Activated T-cell treated with anti-CD3 and anti-CD28 coated beads for 24 hours (primary cell): Measurements from ENCODE around the gene SOCS1.

Source experiments
- DNase-seq: peaks from one replicate; pipeline ENCODE4 v3.0.0-alpha.2; 2020; ENCODE audit warnings: low read depth

Gene SOCS1

DNA sequence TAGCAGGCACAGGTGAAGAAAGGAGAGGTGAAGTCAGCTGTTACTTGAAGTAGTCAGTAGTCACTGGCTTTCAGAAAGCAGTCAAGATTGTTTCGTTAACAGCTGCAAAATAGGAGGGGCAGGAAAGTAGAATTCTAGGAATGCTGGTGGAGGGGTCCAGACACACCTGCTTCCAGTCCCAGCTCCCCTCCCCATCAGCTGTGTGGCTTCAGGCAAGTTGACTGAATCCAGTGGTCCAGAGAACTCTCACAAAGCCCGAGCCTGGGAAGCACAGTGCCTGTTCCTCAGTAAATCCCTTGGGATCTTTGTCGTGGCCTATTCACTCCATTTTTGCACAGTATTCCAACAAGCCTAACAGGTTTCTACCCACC, 4.6 kb upstream of the SOCS1 start:
- no peak for DNase-seq

DNA sequence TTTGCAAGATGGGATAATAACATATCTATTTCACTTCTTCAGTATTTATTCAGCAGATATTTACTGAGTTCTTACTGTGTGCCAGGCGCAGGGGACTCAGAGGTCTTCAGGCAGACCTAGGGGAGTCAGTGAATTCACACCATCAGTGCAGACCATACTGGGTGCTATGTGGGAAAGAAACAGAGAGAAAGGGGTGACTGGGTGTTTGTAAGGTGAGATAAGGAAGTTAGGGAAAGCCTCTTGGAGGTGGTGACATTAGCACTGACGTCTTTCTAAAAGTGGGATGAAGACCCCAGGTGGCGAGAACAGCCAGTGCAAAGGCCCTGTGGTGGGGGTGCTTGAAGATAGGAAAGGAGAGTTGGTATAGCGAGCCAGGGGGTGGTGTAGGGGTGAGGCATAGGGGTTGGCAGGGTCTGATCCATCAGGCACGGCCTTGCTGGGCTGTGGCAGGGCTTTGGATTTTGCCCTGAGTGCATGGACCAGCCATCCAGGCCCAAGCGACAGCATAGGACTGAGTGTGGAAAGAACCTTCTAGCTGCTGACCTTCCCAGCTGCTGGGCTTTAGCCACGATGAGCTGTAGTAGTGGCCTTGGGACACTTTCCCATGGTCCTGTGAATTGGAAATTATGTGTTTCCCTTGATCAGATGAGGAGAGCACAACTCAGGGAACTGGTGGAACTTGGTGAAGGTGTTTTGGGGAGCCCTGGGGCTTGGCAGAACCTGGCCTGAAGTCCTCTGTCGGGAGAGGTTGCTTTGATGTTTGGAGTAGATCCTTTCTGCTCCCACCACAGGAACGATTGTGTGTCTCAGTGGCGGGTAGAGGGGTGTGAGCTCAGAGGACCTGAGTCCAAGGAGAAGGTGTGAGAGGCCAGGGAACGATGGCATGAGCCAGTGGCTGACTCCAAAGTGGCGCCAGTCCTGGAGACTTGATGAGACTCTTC, 3.9 kb upstream of the SOCS1 start:
- DNase-seq: no peak

DNA sequence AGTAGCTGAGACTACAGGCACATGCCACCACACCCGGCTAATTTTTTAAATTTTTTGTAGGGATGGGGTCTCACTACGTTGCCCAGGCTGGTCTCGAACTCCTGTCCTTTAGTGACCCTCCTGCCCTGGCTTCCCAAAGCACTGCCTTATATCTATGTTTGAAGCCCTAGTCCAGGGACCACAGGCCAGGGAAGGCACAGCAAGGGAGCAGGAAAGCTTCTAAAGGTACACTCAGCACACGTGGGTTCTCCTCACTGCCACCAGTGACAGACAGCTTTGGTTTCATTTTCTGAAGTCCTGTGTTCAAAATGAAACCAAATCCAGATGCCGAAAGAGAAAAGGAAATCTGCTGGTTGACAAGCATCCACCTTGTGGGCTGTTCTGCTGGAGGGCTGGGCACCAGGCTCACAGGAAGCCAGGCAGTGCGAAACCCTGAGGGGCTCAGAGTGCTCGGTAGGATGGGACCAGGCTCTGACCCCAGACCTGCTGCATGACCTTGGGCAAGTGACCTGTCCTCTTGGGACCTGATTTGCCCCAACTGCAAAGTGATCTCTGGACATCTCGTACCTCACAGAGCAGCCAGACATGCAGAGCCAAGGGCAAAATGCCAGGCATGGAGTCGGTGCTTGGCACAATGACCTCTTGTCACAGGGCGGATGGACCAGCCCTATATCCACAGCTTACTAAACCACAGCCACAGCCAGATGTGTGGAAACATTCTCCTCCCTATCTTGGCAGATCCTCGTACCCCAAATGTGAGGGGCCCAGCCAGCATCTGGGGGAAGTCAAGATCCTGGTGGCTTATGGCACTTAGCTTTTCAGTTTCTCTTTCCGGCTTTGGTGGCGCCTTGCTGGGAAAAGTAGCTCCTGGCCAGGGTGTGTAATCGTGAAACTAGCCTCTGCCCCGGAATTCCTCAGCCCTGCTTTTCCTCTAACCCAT, 2.8 kb upstream of the SOCS1 start:
- peak; percentile 24 for DNase-seq

DNA sequence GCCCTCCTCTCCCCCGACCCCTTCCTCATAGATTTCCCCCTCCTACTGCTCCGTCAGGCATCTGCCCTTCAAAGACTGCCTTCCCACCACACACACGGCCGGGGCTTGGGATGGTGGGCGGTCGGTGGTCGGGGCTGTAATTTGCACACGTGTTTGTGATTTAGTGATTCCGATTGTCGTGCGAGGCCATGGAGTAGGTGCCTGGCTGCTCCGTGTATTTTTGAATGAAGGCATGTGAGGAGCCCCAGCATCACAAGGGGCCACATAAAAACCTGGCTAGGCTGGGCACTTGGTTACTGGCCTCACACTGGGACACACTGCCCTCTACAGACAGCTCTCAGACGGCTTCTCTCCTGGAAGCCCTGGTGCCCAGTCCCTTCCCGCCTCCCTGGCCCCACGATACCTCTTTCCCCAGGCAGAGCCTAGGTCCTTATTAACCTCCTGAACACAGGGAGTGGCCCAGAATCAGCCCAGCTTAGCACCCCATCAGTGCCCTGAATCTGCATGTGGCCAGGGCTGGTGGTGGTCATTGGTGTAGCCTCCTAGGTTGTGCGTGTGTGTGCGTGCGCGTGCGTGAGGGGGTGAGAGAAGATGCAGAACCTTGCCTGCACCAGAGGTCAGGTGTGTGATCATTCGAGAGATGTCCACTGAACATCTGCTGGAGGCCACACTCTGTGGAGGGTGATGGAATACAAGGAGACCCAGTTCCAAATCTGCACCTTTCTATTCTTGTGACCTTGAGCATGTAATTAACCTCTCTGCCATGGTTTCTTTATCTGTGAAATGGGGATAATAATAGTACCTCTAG, 1.3 kb upstream of the SOCS1 start:
- peak; percentile 46 for DNase-seq

DNA sequence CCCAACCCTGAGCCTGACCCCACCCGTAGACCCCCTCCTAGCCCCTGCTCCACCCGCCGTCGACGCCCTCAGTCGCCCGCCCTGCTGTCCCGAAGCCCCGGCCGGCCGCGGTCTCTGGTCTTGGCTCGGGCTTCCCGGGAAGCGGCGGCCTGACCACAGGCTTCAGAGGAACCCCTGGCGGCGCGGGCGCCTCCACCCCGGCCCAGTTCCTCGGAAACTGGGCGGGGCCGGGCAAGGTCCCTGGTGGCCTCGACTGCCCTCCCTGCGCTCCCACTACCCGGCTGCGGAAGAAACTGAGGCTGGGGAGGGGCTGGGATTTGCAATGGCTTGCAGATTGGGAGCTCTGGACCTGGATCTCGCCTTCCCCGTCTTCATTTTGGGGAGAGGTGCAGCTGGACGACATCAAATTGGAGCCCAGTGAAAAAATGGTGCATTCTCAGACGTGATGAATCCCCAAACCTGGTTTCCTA, 692 bp upstream of the SOCS1 start:
- DNase-seq: peak; percentile 32

DNA sequence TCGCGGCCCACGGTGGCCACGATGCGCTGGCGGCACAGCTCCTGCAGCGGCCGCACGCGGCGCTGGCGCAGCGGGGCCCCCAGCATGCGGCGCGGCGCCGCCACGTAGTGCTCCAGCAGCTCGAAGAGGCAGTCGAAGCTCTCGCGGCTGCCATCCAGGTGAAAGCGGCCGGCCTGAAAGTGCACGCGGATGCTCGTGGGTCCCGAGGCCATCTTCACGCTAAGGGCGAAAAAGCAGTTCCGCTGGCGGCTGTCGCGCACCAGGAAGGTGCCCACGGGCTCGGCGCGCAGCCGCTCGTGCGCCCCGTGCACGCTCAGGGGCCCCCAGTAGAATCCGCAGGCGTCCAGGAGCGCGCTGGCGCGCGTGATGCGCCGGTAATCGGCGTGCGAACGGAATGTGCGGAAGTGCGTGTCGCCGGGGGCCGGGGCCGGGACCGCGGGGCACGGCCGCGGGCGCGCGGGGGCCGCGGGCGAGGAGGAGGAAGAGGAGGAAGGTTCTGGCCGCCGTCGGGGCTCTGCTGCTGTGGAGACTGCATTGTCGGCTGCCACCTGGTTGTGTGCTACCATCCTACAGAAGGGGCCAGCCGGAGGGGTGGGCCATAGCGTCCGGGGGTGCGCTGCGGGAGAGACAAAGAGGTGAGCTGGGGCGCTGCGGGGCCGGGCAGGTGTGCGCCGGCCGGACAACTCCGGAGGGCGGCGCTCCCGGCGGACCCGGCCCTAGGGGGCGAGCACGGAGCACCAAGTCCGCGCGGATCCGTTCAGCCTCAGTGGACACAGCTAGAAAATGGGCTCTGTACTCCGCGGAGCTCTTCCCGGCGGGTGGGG, 879 bp downstream of the SOCS1 start:
- DNase-seq: peak; percentile 33

- DNase-seq: no peak
Observed at GRCh38 chr16:11253995-11254912, 1.8 kb downstream of the SOCS1 start.

- peak; percentile 33 for DNase-seq
Observed at GRCh38 chr16:11253009-11253994, 2.7 kb downstream of the SOCS1 start.

- DNase-seq: peak; percentile 26
Observed at GRCh38 chr16:11252482-11252931, 3.5 kb downstream of the SOCS1 start.

DNA sequence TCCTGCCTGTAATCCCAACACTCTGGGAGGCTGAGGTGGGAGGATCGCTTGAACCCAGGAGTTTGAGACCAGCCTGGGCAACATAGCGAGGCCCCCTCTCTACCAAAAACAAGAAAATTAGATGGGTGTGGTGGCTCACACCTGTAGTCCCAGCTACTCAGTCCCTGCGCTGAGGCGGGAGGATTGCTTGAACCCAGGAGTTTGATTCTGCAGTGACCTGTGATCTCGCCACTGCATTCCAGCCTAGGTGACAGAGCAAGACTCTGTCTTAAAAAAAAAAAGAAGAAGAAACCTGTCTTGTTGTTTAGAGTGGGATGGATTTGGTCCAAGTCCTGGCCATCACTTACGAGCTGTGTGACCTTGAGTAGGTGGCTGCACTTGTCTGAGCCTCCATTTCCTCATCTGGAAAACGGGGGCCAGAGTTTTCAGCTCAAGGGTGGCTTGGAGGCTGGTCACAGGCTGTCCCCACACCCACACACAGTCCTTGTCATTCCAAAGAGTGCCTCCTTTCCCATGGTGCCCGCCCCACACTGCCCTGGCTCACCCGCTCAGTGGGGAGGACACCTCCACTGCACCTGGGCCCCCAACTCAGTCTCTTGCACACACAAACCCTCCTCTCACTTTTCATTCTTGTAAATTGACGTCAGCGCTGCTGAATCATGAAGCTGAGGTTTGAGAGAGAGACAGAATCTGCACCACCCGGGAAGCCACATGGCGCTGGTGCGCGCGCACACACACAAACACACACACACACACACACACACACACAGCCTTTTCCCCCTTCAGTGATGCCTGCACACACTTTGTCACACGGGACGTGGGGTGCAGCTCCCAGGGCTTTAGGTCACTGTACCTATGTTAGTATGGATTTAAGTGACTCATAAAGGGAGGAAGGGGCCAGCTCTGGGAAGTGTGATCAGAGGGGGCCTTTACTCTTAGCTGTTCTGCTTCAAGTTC, 4.2 kb downstream of the SOCS1 start:
- DNase-seq: peak; percentile 75

GRCh38 chr16:11250786-11251524, 5.0 kb downstream of the SOCS1 start:
- no peak for DNase-seq

- no peak for DNase-seq
Observed at GRCh38 chr16:11250091-11250785, 5.8 kb downstream of the SOCS1 start.

DNA sequence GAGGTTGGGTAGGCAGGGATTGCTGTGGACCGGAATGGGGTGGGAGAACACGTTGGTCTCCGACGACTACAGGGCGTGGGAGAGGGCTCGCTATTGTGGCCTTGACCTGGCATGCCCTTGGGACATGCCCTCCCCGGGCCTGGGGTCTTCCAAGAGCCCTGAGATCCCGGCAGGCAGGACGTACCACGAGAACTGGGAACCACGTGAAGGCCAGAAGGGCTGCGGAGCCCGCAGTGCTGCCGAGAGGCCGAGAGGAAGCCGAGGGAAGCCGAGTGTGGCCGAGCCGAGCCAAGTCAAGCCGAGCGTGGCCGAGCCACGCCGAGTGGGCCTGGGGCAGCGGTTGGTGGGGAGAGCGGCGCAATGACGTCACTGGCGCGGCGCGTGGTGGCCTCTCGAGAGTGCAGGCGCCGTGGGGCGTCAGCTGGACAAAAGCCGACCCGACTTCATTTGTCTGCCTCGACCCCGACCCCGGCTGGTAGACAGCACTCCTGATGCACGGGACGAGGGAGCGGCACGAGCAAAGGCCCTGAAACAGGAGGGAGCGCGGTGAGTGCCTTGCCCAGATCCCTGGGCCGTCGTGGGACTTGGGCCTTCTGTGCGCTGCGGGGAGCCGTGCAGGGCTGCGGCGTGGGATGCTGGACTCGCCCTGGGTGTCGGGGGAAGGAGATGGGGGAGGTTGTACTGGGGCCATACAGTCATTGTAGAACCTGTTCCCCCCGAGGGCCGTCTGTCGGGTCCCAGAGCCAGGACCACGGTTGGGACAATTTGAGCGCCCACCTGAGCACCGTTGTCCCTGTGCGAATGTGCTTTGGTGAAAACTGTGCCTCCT, 6.6 kb downstream of the SOCS1 start:
- no peak for DNase-seq

DNA sequence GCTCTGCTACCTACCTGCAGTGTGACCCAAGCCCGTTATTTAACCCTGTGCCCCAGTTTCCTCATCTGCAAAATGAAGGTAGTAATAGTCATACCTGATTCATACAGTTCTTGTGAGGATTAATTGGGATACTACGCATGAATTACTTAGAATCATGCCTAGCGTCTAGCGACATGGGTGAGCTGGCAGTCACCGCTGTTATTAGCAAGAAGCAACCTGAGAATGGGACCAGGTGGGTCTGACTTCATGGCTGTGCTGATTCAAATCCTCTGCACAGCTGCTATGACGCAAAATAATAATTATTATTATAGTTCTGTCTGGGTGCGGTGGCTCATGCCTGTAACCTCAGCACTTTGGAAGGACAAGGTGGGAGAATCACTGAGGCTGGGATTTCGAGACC, 7.9 kb downstream of the SOCS1 start:
- no peak for DNase-seq

DNA sequence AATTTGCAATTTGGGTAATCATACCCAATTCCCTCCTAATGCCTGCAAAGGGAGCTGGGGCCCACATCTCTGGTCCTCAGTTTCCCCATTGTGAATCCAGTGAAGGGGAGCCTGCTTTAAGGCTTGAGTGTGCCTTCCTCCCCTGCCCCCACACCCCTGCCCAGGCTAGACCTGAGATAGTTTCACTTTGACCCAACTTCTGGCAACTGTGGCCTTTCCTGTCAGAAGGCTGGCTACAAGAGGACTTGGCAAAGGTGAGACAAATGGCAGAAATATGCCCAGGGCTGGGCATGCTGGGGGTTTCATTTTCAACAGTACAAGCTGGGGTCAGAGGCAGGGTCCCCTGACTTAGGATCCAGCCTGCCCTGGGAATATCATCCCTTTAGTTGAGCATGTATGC, 10.0 kb downstream of the SOCS1 start:
- no peak for DNase-seq
